Neural progenitor cell (in vitro differentiated cells): ENCODE measurements around the gene CTRB1.
"Not testable (repeated sequence)": the region's sequence is repeated elsewhere in the genome, so short reads cannot be mapped to it uniquely, and the experiment has no call there.

Source experiments
- EZH2 ChIP-seq: fragments of 200-600 bp; sonication (generic); IDR thresholded peaks from 2 replicates; pipeline ENCODE4 v1.6.1; 2017; ENCODE audit warnings: antibody characterized with exemption, mild to moderate bottlenecking, moderate library complexity
- EZH2phosphoT487 ChIP-seq: fragments of 200-600 bp; sonication (generic); IDR thresholded peaks from 2 replicates; pipeline ENCODE4 v1.6.1; 2017; ENCODE audit warnings: antibody characterized with exemption
- TF ChIP-seq, protein P1 (sequence below): fragments of 200-600 bp; sonication (generic); IDR thresholded peaks from 2 replicates; pipeline ENCODE4 v1.5.1; 2017; ENCODE audit warnings: antibody characterized with exemption, mild to moderate bottlenecking

DNA sequence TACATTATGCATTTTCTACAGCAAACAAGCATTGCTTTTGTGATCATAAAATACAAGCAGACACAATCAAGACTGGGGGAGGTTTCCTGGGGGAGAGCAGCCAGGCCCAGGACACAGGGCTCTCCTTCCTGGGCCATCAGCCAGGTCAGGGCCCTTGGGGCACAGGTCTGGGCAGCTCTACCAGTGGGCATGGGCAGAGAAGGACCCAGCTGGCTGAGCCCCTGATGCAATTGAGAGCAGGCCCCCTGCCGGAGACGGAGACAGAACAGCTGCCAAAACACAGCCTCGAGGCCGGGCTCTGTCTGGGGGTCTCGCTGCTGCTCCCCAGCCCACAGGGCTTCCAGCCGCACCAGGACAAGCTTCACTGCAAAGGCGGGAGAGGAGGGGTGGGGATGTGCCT, 21.8 kb downstream of the CTRB1 start:
- TF ChIP-seq, protein P1, sequence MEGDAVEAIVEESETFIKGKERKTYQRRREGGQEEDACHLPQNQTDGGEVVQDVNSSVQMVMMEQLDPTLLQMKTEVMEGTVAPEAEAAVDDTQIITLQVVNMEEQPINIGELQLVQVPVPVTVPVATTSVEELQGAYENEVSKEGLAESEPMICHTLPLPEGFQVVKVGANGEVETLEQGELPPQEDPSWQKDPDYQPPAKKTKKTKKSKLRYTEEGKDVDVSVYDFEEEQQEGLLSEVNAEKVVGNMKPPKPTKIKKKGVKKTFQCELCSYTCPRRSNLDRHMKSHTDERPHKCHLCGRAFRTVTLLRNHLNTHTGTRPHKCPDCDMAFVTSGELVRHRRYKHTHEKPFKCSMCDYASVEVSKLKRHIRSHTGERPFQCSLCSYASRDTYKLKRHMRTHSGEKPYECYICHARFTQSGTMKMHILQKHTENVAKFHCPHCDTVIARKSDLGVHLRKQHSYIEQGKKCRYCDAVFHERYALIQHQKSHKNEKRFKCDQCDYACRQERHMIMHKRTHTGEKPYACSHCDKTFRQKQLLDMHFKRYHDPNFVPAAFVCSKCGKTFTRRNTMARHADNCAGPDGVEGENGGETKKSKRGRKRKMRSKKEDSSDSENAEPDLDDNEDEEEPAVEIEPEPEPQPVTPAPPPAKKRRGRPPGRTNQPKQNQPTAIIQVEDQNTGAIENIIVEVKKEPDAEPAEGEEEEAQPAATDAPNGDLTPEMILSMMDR = not testable (repeated sequence)
- not testable (repeated sequence) for TF ChIP-seq EZH2phosphoT487, EZH2
